A549 (cell line): ENCODE measurements around the gene TLR9.

Source experiments
- BHLHE40 ChIP-seq: IDR thresholded peaks from 2 replicates; pipeline ENCODE4 v1.6.1; 2012; ENCODE audit warnings: low read depth, low read length, inconsistent platforms
- CHD4 ChIP-seq: fragments of 200-600 bp; sonication (generic); IDR thresholded peaks from 2 replicates; pipeline ENCODE4 v1.6.1; 2016; ENCODE audit warnings: antibody characterized with exemption, mild to moderate bottlenecking, borderline replicate concordance
- EHMT2 ChIP-seq: fragments of 200-600 bp; sonication (generic); IDR thresholded peaks from 2 replicates; pipeline ENCODE4 v1.6.1; 2016; ENCODE audit warnings: antibody characterized with exemption, low read depth, mild to moderate bottlenecking, moderate library complexity

- TF ChIP-seq BHLHE40 = no peak
- no peak for TF ChIP-seq EHMT2
- no peak for TF ChIP-seq CHD4
These were observed 40.8 kb downstream of the TLR9 start for GRCh38 chr3:52184690-52185089.
